Vagina (tissue), 2 donors: ENCODE data around the gene UTS2B. TPM values are rescaled to one million over a fixed set of nuclear protein-coding genes. Genes with fewer than 3 reads are reported as not detected.

ENCODE experiments used
- DNase-seq, 2 donors: peaks; one replicate each; pipeline ENCODE4 v3.0.0-alpha.2; 2017; ENCODE audit errors: extremely low spot score in 2 of 2
- H3K27ac ChIP-seq: fragments of 200-600 bp; sonication (generic); one replicate; pipeline ENCODE4 v1.5.1; 2019
- H3K27me3 ChIP-seq: fragments of 200-600 bp; sonication (generic); one replicate; pipeline ENCODE4 v1.5.1; 2019
- H3K36me3 ChIP-seq, 2 donors: fragments of 200-600 bp; sonication (generic); one replicate each; pipeline ENCODE4 v1.5.1; 2017 to 2019
- H3K4me1 ChIP-seq: fragments of 200-600 bp; sonication (generic); one replicate; pipeline ENCODE4 v1.5.1; 2019
- H3K4me3 ChIP-seq, 2 donors: fragments of 200-600 bp; sonication (generic); 1 replicate in 1 of 2; 2 replicates in 1 of 2; pipeline ENCODE4 v1.5.1; 2016 to 2019
- H3K9me3 ChIP-seq: fragments of 200-600 bp; sonication (generic); one replicate; pipeline ENCODE4 v1.5.1; 2019
- CTCF ChIP-seq, 3 experiments: fragments of 450-650 bp in 2 of 3; fragments of 200-600 bp in 1 of 3; sonication (generic) in 1 of 3; IDR thresholded peaks; one replicate each; pipeline ENCODE4 v1.5.1; 2017 to 2019; ENCODE audit warnings: antibody characterized with exemption in 3 of 3, mild to moderate bottlenecking in 2 of 3, moderate library complexity in 2 of 3
- POLR2A ChIP-seq, 2 donors: fragments of 450-650 bp; IDR thresholded peaks; one replicate each; pipeline ENCODE4 v1.6.1; 2017; ENCODE audit warnings: antibody characterized with exemption in 2 of 2, mild to moderate bottlenecking in 2 of 2, moderate library complexity in 2 of 2
- POLR2AphosphoS5 ChIP-seq, 2 donors: sonication (generic); formaldehyde crosslinking; IDR thresholded peaks; one replicate each; pipeline ENCODE4 v1.9.0; 2017; ENCODE audit warnings: antibody characterized with exemption in 2 of 2, mild to moderate bottlenecking in 2 of 2, low read depth in 1 of 2; ENCODE audit not compliant: insufficient read depth in 1 of 2
- intact Hi-C: fragments of 100-400 bp; cut with DNase I; formaldehyde crosslinking; loops from one replicate; pipeline ENCODE4 v1.15.1; 2023
- total RNA-seq: library from RNA; depleted of rRNA; stranded (reverse); fragments of >200 nt; gene quantifications from one replicate; pipeline ENCODE4 v1.2.3, GENCODE V29; 2016

Gene UTS2B
- total RNA-seq, 1 donor from 2014 or later = 1.7 TPM

- intact Hi-C loops = no loop called here
- no peak for TF ChIP-seq CTCF (IDR thresholded peaks at IDR 0.05)
- TF ChIP-seq POLR2AphosphoS5 (IDR thresholded peaks at IDR 0.05; ENCODE audit: insufficient read depth in 1 of 2, low read depth in 1 of 2) = no peak
- no peak for TF ChIP-seq POLR2A (IDR thresholded peaks at IDR 0.05)
- Histone ChIP-seq H3K4me3 (no peak overlapping the region), H3K27ac (no peak overlapping the region), H3K27me3 (no peaks in the 10 kb centered on the region), H3K9me3 (no peaks in the 10 kb centered on the region), H3K36me3 (no peaks in the 10 kb centered on the region), H3K4me1 (no peaks in the 10 kb centered on the region)
- no peak for DNase-seq
Measured at GRCh38 chr3:191259486-191259885, 70.8 kb downstream of the UTS2B start.

- Histone ChIP-seq H3K4me3 (no peak overlapping the region), H3K9me3 (no peaks in the 10 kb centered on the region), H3K27me3 (no peaks in the 10 kb centered on the region), H3K27ac (no peak overlapping the region), H3K4me1 (no peaks in the 10 kb centered on the region), H3K36me3 (no peaks in the 10 kb centered on the region)
- DNase-seq = no peak
- intact Hi-C loops = no loop called here
- TF ChIP-seq POLR2AphosphoS5 (IDR thresholded peaks at IDR 0.05; ENCODE audit: insufficient read depth in 1 of 2, low read depth in 1 of 2) (no peak), POLR2A (IDR thresholded peaks at IDR 0.05) (no peak), CTCF (IDR thresholded peaks at IDR 0.05) (no peak)
Measured at GRCh38 chr3:191257286-191257685, 73.0 kb downstream of the UTS2B start.

GRCh38 chr3:191256405-191256804, 73.9 kb downstream of the UTS2B start:
- H3K4me3 ChIP-seq = no peak overlapping the region
- H3K36me3 ChIP-seq = no peaks in the 10 kb centered on the region
- TF ChIP-seq POLR2A (IDR thresholded peaks at IDR 0.05) (no peak), CTCF (IDR thresholded peaks at IDR 0.05) (no peak), POLR2AphosphoS5 (IDR thresholded peaks at IDR 0.05; ENCODE audit: insufficient read depth in 1 of 2, low read depth in 1 of 2) (no peak)
- no peaks in the 10 kb centered on the region for H3K4me1 ChIP-seq
- intact Hi-C loops = no loop called here
- no peak for DNase-seq
- H3K27me3 ChIP-seq = no peaks in the 10 kb centered on the region
- no peaks in the 10 kb centered on the region for H3K9me3 ChIP-seq
- no peak overlapping the region for H3K27ac ChIP-seq

- TF ChIP-seq CTCF (IDR thresholded peaks at IDR 0.05) = no peak
- no peak for TF ChIP-seq POLR2A (IDR thresholded peaks at IDR 0.05)
- TF ChIP-seq POLR2AphosphoS5 (IDR thresholded peaks at IDR 0.05; ENCODE audit: insufficient read depth in 1 of 2, low read depth in 1 of 2) = no peak
- DNase-seq = no peak
- Histone ChIP-seq H3K27me3 (no peaks in the 10 kb centered on the region), H3K4me3 (no peak overlapping the region), H3K27ac (no peak overlapping the region), H3K9me3 (no peaks in the 10 kb centered on the region), H3K4me1 (no peaks in the 10 kb centered on the region), H3K36me3 (no peaks in the 10 kb centered on the region)
- intact Hi-C loops = no loop called here
Measured at GRCh38 chr3:191255156-191255555, 75.2 kb downstream of the UTS2B start.

- Histone ChIP-seq H3K27me3 (no peaks in the 10 kb centered on the region), H3K4me3 (no peak overlapping the region), H3K9me3 (no peaks in the 10 kb centered on the region), H3K27ac (no peak overlapping the region), H3K36me3 (no peaks in the 10 kb centered on the region), H3K4me1 (no peaks in the 10 kb centered on the region)
- TF ChIP-seq CTCF (IDR thresholded peaks at IDR 0.05) (no peak), POLR2A (IDR thresholded peaks at IDR 0.05) (no peak), POLR2AphosphoS5 (IDR thresholded peaks at IDR 0.05; ENCODE audit: insufficient read depth in 1 of 2, low read depth in 1 of 2) (no peak)
- no peak for DNase-seq
- intact Hi-C loops = no loop called here
Measured at GRCh38 chr3:191254098-191254873, 76.0 kb downstream of the UTS2B start.
